Stimulated activated naive CD8-positive, alpha-beta T cell treated with anti-CD3 and anti-CD28 coated beads, Interleukin-15, Interleukin-2, amounts not matched to agents 100 ng/mL and 50 ng/mL, for 24 hours (primary cell): ENCODE data around the gene C11orf54.

Source experiments
- H3K27ac Mint-ChIP-seq: one replicate; pipeline ENCODE4 v1.8.0; 2021; ENCODE audit warnings: mild to moderate bottlenecking, mixed read lengths
- H3K27me3 Mint-ChIP-seq: one replicate; pipeline ENCODE4 v1.8.0; 2021; ENCODE audit warnings: mixed read lengths
- H3K36me3 Mint-ChIP-seq: one replicate; pipeline ENCODE4 v1.8.0; 2021; ENCODE audit warnings: low read depth, mixed read lengths
- H3K4me1 Mint-ChIP-seq: one replicate; pipeline ENCODE4 v1.8.0; 2021; ENCODE audit warnings: low read depth, mixed read lengths
- H3K4me3 Mint-ChIP-seq: one replicate; pipeline ENCODE4 v1.8.0; 2021; ENCODE audit warnings: mild to moderate bottlenecking, mixed read lengths
- H3K9me3 Mint-ChIP-seq: one replicate; pipeline ENCODE4 v1.8.0; 2021; ENCODE audit warnings: mixed read lengths

Gene C11orf54

DNA sequence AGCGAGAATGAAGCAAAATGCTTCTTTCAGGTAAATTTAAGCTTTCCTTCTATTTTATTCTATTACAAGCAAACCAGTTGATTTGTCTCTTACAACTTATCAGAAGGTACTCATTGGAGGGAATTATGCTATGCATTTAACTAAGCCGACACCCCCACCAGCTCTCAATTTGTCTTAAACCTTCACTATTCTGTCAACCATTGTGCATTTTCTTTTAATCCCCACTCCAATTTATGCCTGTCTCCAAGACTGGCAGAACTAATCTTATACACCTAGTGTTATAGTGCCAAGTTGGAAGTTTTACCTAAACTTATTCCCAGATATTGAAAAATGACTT is 12.7 kb upstream of the C11orf54 start:
- H3K27ac Mint-ChIP-seq = peak overlapping the region; percentile 14
- no peaks in the 10 kb centered on the region for H3K9me3 Mint-ChIP-seq
- H3K4me1 Mint-ChIP-seq = peaks cover 8% of the 10 kb centered on the region
- H3K27me3 Mint-ChIP-seq = no peaks in the 10 kb centered on the region
- no peak overlapping the region for H3K4me3 Mint-ChIP-seq
- H3K36me3 Mint-ChIP-seq = peaks cover 80% of the 10 kb centered on the region

GRCh38 chr11:93729129-93729616 is 12.3 kb upstream of the C11orf54 start:
- Mint-ChIP-seq H3K36me3 (peaks cover 81% of the 10 kb centered on the region), H3K27me3 (no peaks in the 10 kb centered on the region), H3K4me1 (peaks cover 12% of the 10 kb centered on the region), H3K27ac (peak overlapping the region; percentile 14), H3K4me3 (no peak overlapping the region), H3K9me3 (no peaks in the 10 kb centered on the region)

- H3K36me3 Mint-ChIP-seq = peaks cover 87% of the 10 kb centered on the region
Measured at GRCh38 chr11:93730108-93731107, 11.1 kb upstream of the C11orf54 start.

GRCh38 chr11:93732237-93732892 is 9.1 kb upstream of the C11orf54 start:
- no peaks in the 10 kb centered on the region for H3K9me3 Mint-ChIP-seq
- peaks cover 43% of the 10 kb centered on the region for H3K4me1 Mint-ChIP-seq
- peaks cover 95% of the 10 kb centered on the region for H3K36me3 Mint-ChIP-seq
- H3K4me3 Mint-ChIP-seq = peak overlapping the region; percentile 30
- no peaks in the 10 kb centered on the region for H3K27me3 Mint-ChIP-seq
- peak overlapping the region; percentile 63 for H3K27ac Mint-ChIP-seq

More at GRCh38 chr11:93730108-93731107, 11.1 kb upstream of the C11orf54 start:
- Mint-ChIP-seq H3K9me3 (no peaks in the 10 kb centered on the region), H3K4me3 (no peak overlapping the region), H3K27ac (peak overlapping the region; percentile 63), H3K27me3 (no peaks in the 10 kb centered on the region), H3K4me1 (peaks cover 25% of the 10 kb centered on the region)

DNA sequence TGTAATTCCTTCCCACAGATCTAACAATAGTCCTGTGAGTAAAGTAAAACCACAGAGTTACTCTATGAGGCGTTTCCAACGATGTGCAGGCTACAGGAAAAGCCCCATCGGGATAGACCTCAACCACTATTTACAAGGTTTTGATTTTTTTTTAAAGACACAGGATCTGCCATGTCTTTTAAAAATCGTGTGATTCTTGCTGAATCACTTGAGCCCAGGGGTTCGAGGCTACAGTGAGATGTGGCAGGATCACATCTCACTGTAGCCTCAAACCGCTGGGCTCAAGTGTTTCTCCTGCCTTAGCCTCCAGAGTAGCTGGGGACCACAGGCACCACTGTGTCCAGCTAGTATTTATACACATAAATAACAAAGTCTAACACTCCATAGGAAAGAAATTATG is 8.0 kb upstream of the C11orf54 start:
- Mint-ChIP-seq H3K27ac (peak overlapping the region; percentile 71), H3K9me3 (no peaks in the 10 kb centered on the region), H3K4me1 (peaks cover 54% of the 10 kb centered on the region), H3K4me3 (peak overlapping the region; percentile 100), H3K27me3 (no peaks in the 10 kb centered on the region), H3K36me3 (peaks cover 97% of the 10 kb centered on the region)

DNA sequence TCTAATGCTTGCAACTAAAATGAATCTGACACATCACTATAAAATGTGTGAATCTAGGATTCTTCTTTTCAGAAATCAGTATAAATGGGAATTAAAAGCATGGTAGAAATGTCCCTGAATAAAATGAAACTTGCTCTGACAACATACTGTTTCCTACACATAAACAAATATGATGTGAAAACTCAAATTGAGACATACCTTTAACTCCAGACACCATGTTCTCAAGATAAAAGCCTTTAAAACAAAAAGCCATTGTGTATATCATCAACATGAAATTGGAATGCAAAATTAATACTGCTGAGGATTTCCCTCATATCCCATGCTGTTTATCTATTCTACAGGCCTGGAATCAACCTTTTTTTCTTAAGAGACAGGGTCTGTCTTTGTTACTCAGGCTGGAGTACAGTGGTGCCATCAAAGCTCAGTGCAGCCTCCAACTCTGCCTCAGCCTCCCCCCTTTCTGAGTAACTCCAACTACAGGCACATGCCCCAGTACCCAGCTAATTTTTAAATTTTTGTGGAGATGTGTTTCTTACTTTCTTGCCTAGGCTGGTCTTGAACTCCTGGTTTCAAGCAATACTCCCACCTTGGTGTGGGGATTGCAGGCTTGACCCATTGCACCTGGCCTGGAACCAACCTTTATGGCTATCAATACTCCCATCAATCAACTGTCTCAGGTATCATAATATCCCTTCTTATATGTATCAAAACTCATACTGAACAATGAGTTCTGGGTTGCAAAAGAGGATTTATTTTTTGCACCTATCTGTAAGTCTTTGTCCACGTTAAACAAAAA is 6.8 kb upstream of the C11orf54 start:
- peaks cover 97% of the 10 kb centered on the region for H3K36me3 Mint-ChIP-seq
- peaks cover 65% of the 10 kb centered on the region for H3K4me1 Mint-ChIP-seq
- no peaks in the 10 kb centered on the region for H3K9me3 Mint-ChIP-seq
- H3K27ac Mint-ChIP-seq = peak overlapping the region; percentile 45
- H3K27me3 Mint-ChIP-seq = no peaks in the 10 kb centered on the region
- peak overlapping the region; percentile 100 for H3K4me3 Mint-ChIP-seq

DNA sequence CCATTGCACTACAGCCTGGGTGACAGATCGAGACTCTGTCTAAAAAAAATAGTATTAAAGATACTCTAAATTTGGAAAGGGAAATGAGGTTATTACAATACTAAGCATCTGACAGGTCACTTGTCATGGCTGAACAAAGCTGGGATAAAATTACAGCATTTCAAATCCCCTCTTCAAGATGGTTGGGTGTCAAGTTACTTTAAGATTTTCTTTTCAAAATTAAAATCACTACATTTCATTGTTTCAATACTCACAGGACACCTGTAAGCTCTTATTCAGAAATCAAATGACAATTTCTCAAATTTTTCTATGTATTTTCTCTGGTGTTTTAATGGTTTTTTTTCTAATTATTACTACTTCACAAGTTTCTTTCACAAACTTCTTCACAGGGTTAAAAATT is 5.8 kb upstream of the C11orf54 start:
- peaks cover 69% of the 10 kb centered on the region for H3K4me1 Mint-ChIP-seq
- H3K27ac Mint-ChIP-seq = peak overlapping the region; percentile 85
- H3K9me3 Mint-ChIP-seq = no peaks in the 10 kb centered on the region
- H3K4me3 Mint-ChIP-seq = peak overlapping the region; percentile 100
- peaks cover 97% of the 10 kb centered on the region for H3K36me3 Mint-ChIP-seq
- no peaks in the 10 kb centered on the region for H3K27me3 Mint-ChIP-seq

GRCh38 chr11:93736129-93736528 is 5.3 kb upstream of the C11orf54 start:
- H3K9me3 Mint-ChIP-seq = no peaks in the 10 kb centered on the region
- H3K27ac Mint-ChIP-seq = peak overlapping the region; percentile 85
- H3K4me3 Mint-ChIP-seq = peak overlapping the region; percentile 100
- no peaks in the 10 kb centered on the region for H3K27me3 Mint-ChIP-seq
- peaks cover 70% of the 10 kb centered on the region for H3K4me1 Mint-ChIP-seq
- peaks cover 100% of the 10 kb centered on the region for H3K36me3 Mint-ChIP-seq

DNA sequence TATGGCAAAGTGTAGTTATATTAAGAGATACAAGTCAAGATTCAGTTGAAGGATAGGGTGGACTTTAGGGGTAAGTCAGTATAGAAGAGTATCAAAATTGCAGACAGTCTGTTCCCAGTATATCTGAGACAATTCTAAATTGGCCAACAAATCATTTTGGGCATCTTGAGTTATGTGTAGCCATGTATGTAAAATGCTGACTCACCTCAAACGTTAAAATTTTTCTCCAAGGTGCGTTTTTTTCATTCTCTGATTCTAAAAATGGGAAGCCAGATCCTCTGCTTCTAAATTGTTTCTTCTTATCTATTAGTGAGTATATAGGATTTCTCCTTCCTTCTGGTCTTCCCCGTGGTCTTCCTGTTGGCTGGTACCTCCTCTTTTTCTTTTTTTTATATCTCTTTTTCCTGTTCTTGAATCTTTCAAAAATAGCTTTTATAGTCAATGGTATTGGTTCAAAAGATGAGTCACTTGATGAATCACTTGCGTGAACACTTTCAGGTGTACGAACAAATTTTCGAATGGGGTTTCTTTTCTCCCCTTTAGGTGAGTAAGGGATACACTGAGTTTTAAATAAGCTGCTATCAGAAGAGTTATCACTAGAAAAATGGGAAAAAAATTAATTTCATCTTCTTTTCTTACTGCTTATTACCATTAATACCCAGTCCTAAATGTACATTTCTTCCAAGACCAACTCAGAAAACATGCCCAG is 3.4 kb upstream of the C11orf54 start:
- Mint-ChIP-seq H3K4me3 (peak overlapping the region; percentile 100), H3K4me1 (peaks cover 79% of the 10 kb centered on the region), H3K27ac (peak overlapping the region; percentile 100), H3K9me3 (no peaks in the 10 kb centered on the region), H3K27me3 (no peaks in the 10 kb centered on the region), H3K36me3 (peaks cover 84% of the 10 kb centered on the region)

- Mint-ChIP-seq H3K4me3 (peak overlapping the region; percentile 100), H3K9me3 (no peaks in the 10 kb centered on the region), H3K27me3 (no peaks in the 10 kb centered on the region), H3K4me1 (peaks cover 78% of the 10 kb centered on the region), H3K36me3 (peaks cover 80% of the 10 kb centered on the region), H3K27ac (peak overlapping the region; percentile 100)
Measured at GRCh38 chr11:93738647-93739081, 2.8 kb upstream of the C11orf54 start.

DNA sequence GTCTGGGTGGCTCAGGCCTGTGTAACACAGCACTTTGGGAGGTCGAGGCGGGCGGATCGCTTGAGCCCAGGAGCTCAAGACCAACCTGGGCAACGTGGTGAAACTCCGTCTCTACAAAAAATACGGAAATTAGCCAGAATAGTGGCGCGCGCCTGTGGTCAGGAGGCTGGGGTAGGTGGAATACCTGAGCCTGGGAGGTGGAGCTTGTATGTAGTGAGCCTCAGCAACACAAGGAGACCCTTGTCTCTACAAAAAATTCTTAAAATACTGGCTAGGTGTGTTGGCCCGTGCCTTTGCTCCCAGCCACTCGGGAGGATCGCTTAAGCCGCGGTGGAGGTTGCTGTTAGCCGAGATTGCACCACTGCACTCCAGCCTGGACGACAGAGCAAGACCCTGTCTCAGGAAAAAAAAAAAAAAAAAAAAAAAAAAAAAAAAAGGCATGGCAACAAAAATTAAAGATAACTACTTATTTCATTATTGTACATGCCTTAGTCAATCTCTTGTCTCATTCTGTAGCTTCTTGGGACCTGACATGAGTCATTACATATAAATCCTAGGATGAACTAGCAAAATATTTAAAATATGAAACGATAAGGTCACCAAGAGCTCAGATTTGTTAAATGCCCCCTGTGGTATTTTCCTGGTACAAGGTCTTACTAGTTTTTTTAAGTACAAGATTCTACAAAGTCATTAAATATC is 1.3 kb upstream of the C11orf54 start:
- no peaks in the 10 kb centered on the region for H3K9me3 Mint-ChIP-seq
- peak overlapping the region; percentile 100 for H3K4me3 Mint-ChIP-seq
- peak overlapping the region; percentile 100 for H3K27ac Mint-ChIP-seq
- peaks cover 70% of the 10 kb centered on the region for H3K4me1 Mint-ChIP-seq
- H3K27me3 Mint-ChIP-seq = no peaks in the 10 kb centered on the region
- H3K36me3 Mint-ChIP-seq = peaks cover 68% of the 10 kb centered on the region

GRCh38 chr11:93740730-93741093 is 760 bp upstream of the C11orf54 start:
- Mint-ChIP-seq H3K4me1 (peaks cover 64% of the 10 kb centered on the region), H3K36me3 (peaks cover 63% of the 10 kb centered on the region), H3K9me3 (no peaks in the 10 kb centered on the region)

DNA sequence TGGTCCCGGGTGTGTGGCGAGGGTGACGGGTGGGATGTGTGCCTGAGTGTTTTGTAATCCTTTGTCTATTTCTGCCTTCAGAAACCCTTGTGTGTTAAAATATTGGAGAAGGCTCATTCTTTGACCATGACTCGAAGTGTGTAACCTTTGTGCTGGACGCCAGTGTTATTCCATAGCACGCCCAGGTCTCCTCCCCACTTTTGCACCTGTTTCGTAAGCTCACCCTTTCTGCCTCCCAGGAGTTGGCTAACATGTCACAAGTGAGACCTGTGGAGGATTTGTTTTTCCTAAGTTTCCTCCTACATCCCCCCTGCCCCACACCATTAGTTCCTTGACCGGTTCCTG is 382 bp downstream of the C11orf54 start:
- Mint-ChIP-seq H3K9me3 (no peaks in the 10 kb centered on the region), H3K27me3 (no peaks in the 10 kb centered on the region), H3K4me3 (peak overlapping the region; percentile 100), H3K27ac (peak overlapping the region; percentile 100), H3K4me1 (peaks cover 54% of the 10 kb centered on the region), H3K36me3 (peaks cover 52% of the 10 kb centered on the region)

More at GRCh38 chr11:93740730-93741093, 760 bp upstream of the C11orf54 start:
- no peaks in the 10 kb centered on the region for H3K27me3 Mint-ChIP-seq
- peak overlapping the region; percentile 100 for H3K27ac Mint-ChIP-seq
- peak overlapping the region; percentile 100 for H3K4me3 Mint-ChIP-seq
